HCT116 (cell line): Measurements from ENCODE around the gene RETREG1. TPM values are rescaled to one million over a fixed set of nuclear protein-coding genes. Genes with fewer than 3 reads are reported as not detected.

Experiments
- ATAC-seq: fragments of 200-7000 bp; cut with Tn5 transposase; 2 replicates; pipeline ENCODE4 v1.9.1; 2020; ENCODE audit warnings: mild to moderate bottlenecking, moderate library complexity
- BruUV-seq: library from RNA; stranded (reverse); fragments of 400-500 nt; replicated peaks from 2 replicates; lab custom pipeline; 2021; lab: Mats Ljungman, UMichigan
- CTCF ChIA-PET: fragments of 300-600 bp; sonication (Branson Sonifier 250); formaldehyde crosslinking; loops from one replicate; lab custom pipeline; 2021; ENCODE audit warnings: antibody characterized with exemption; lab: Charles Lee
- POLR2A ChIA-PET: fragments of 300-600, 350-600 bp; sonication (Branson Sonifier 250); formaldehyde crosslinking; loops from one replicate; lab custom pipeline; 2021; ENCODE audit warnings: antibody characterized with exemption; lab: Charles Lee
- RAD21 ChIA-PET, 2 experiments: fragments of 300-600 bp; sonication (Branson Sonifier 250); formaldehyde crosslinking; loops; one replicate each; lab custom pipeline; 2023; ENCODE audit warnings: low total read pairs in 2 of 2; ENCODE audit not compliant: uncharacterized antibody in 2 of 2, unreplicated experiment in 2 of 2, low non-redundant PET in 1 of 2; lab: Charles Lee
- DNase-seq: peaks from one replicate; pipeline ENCODE4 v3.0.0-alpha.2; 2010; ENCODE audit warnings: low read depth, low spot score
- H2AFZ ChIP-seq: fragments of 200-600 bp; shearing (Covaris generic), sonication (generic); 2 replicates; pipeline ENCODE4 v1.6.1; 2017; ENCODE audit warnings: low read depth, mixed run types, mixed read lengths, antibody characterized with exemption, low read length; ENCODE audit not compliant: poor library complexity, severe bottlenecking
- H3K27ac ChIP-seq: 2 replicates; pipeline ENCODE4 v1.5.1; 2012; ENCODE audit warnings: low read depth, low read length
- H3K27me3 ChIP-seq: fragments of 200-600 bp; sonication (generic); 2 replicates; pipeline ENCODE4 v1.6.1; 2016; ENCODE audit warnings: mixed run types, low read length, mixed read lengths; ENCODE audit not compliant: insufficient read depth
- H3K36me3 ChIP-seq, 2 experiments: fragments of 200-500 bp in 1 of 2; fragments of 200-600 bp in 1 of 2; sonication (Bioruptor generic) in 1 of 2; sonication (generic) in 1 of 2; 2 replicates each; pipeline versions ENCODE4 v1.5.1 to v1.6.1; 2014 to 2016; ENCODE audit warnings: low read length in 2 of 2, inconsistent platforms in 1 of 2, mixed read lengths in 1 of 2, mixed run types in 1 of 2; ENCODE audit not compliant: insufficient read depth in 2 of 2, control insufficient read depth in 1 of 2
- H3K4me1 ChIP-seq, 2 experiments: fragments of 200-600 bp in 1 of 2; sonication (generic) in 1 of 2; 2 replicates each; pipeline versions ENCODE4 v1.5.1 to v1.6.1; 2012 to 2017; ENCODE audit warnings: low read length in 2 of 2, inconsistent platforms in 1 of 2, mild to moderate bottlenecking in 1 of 2, mixed read lengths in 1 of 2, mixed run types in 1 of 2, moderate library complexity in 1 of 2; ENCODE audit not compliant: insufficient read depth in 2 of 2, control insufficient read depth in 1 of 2
- H3K4me2 ChIP-seq: fragments of 200-600 bp; sonication (generic); 2 replicates; pipeline ENCODE4 v1.6.1; 2017; ENCODE audit warnings: mixed run types, low read length, mixed read lengths
- H3K4me3 ChIP-seq, 2 experiments: fragments of 200-600 bp in 1 of 2; sonication (generic) in 1 of 2; replicated peaks in 1 of 2; 2 replicates each; pipeline ENCODE4 v1.5.1; 2011 to 2016; ENCODE audit warnings: low read length in 2 of 2, control low read depth in 1 of 2, low read depth in 1 of 2, mild to moderate bottlenecking in 1 of 2, mixed read lengths in 1 of 2, mixed run types in 1 of 2
- H3K79me2 ChIP-seq: fragments of 200-600 bp; sonication (generic); 2 replicates; pipeline ENCODE4 v1.6.1; 2017; ENCODE audit warnings: mild to moderate bottlenecking, mixed run types, low read length, moderate library complexity, mixed read lengths; ENCODE audit not compliant: insufficient read depth
- H3K9ac ChIP-seq: fragments of 200-600 bp; sonication (generic); 2 replicates; pipeline ENCODE4 v1.6.1; 2016; ENCODE audit warnings: low read length, mixed read lengths
- H3K9me2 ChIP-seq: fragments of 200-600 bp; sonication (generic), shearing (Covaris generic); 2 replicates; pipeline ENCODE4 v1.6.1; 2017; ENCODE audit warnings: mixed run types, mild to moderate bottlenecking, moderate library complexity; ENCODE audit not compliant: insufficient read depth
- H3K9me3 ChIP-seq, 2 experiments: fragments of 200-500 bp in 1 of 2; fragments of 200-600 bp in 1 of 2; sonication (Bioruptor generic) in 1 of 2; sonication (generic) in 1 of 2; 2 replicates each; pipeline ENCODE4 v1.6.1; 2014 to 2017; ENCODE audit warnings: low read length in 2 of 2, mixed read lengths in 2 of 2, inconsistent platforms in 1 of 2, low read depth in 1 of 2, mild to moderate bottlenecking in 1 of 2, mixed run types in 1 of 2, moderate library complexity in 1 of 2; ENCODE audit not compliant: control insufficient read depth in 1 of 2, insufficient read depth in 1 of 2
- H4K20me1 ChIP-seq: fragments of 200-600 bp; sonication (generic), shearing (Covaris generic); 2 replicates; pipeline ENCODE4 v1.6.1; 2017; ENCODE audit warnings: mixed run types, mild to moderate bottlenecking, moderate library complexity; ENCODE audit not compliant: insufficient read depth
- CBX3 ChIP-seq: IDR thresholded peaks from 2 replicates; pipeline ENCODE4 v1.6.1; 2012; ENCODE audit warnings: low read depth
- EGR1 ChIP-seq: IDR thresholded peaks from 2 replicates; pipeline ENCODE4 v1.6.1; 2012; ENCODE audit warnings: low read depth
- ELF1 ChIP-seq: IDR thresholded peaks from 2 replicates; pipeline ENCODE4 v1.6.1; 2012; ENCODE audit warnings: low read depth, borderline replicate concordance
- EZH2 ChIP-seq: fragments of 200-600 bp; sonication (generic); IDR thresholded peaks from 2 replicates; pipeline ENCODE4 v1.6.1; 2017; ENCODE audit warnings: antibody characterized with exemption, mixed run types
- FOSL1 ChIP-seq: IDR thresholded peaks from 2 replicates; pipeline ENCODE4 v1.6.1; 2012; ENCODE audit warnings: low read depth
- JUND ChIP-seq: IDR thresholded peaks from 2 replicates; pipeline ENCODE4 v1.6.1; 2012
- POLR2A ChIP-seq: IDR thresholded peaks from 2 replicates; pipeline ENCODE4 v1.7.0; 2011; ENCODE audit warnings: borderline replicate concordance; ENCODE audit not compliant: insufficient read depth, insufficient read length; ENCODE audit errors: extremely low read depth
- POLR2AphosphoS5 ChIP-seq: IDR thresholded peaks from 2 replicates; pipeline ENCODE4 v1.6.1; 2011; ENCODE audit warnings: mild to moderate bottlenecking, low read depth, low read length, moderate library complexity
- RAD21 ChIP-seq: IDR thresholded peaks from 2 replicates; pipeline ENCODE4 v1.6.1; 2012; ENCODE audit warnings: low read depth, mild to moderate bottlenecking
- SP1 ChIP-seq: IDR thresholded peaks from 2 replicates; pipeline ENCODE4 v1.6.1; 2012; ENCODE audit warnings: low read depth
- SRF ChIP-seq: IDR thresholded peaks from 2 replicates; pipeline ENCODE4 v1.6.1; 2012; ENCODE audit warnings: low read depth
- TCF7L2 ChIP-seq: IDR thresholded peaks from 2 replicates; pipeline ENCODE4 v1.7.0; 2011; ENCODE audit warnings: borderline replicate concordance, inconsistent platforms; ENCODE audit not compliant: insufficient read depth, insufficient read length; ENCODE audit errors: extremely low read depth
- YY1 ChIP-seq: IDR thresholded peaks from 2 replicates; pipeline ENCODE4 v1.6.1; 2011; ENCODE audit warnings: low read length, low read depth, moderate library complexity, mild to moderate bottlenecking; ENCODE audit not compliant: insufficient replicate concordance; ENCODE audit errors: extremely low read depth
- ZFX ChIP-seq: fragments of 450-650 bp; IDR thresholded peaks from 2 replicates; pipeline ENCODE4 v1.6.1; 2017
- intact Hi-C: fragments of 100-400 bp; cut with micrococcal nuclease; formaldehyde crosslinking; loops from 2 replicates; pipeline ENCODE4 v1.10.0; 2022
- total RNA-seq: library from RNA; stranded (reverse); gene quantifications from one replicate; pipeline ENCODE4 v1.2.1, GENCODE V29; 2021; ENCODE audit not compliant: unreplicated experiment
- TF ChIP-seq, protein P1 (sequence below): IDR thresholded peaks from 2 replicates; pipeline ENCODE4 v1.6.1; 2011; ENCODE audit warnings: mild to moderate bottlenecking, low read length, moderate library complexity; ENCODE audit not compliant: insufficient replicate concordance; ENCODE audit errors: extremely low read depth
- TF ChIP-seq, protein P2 (sequence below), 3 experiments: fragments of 200-600 bp in 1 of 3; sonication (generic) in 1 of 3; IDR thresholded peaks in 2 of 3; conservative IDR thresholded peaks in 1 of 3; 2 replicates each; pipeline ENCODE4 v1.5.1; 2012 to 2017; ENCODE audit warnings: low read depth in 2 of 3, low read length in 2 of 3, antibody characterized with exemption in 1 of 3, borderline replicate concordance in 1 of 3, control low read depth in 1 of 3, mild to moderate bottlenecking in 1 of 3, mixed read lengths in 1 of 3, mixed run types in 1 of 3, moderate library complexity in 1 of 3; ENCODE audit not compliant: insufficient read depth in 1 of 3
- TF ChIP-seq, protein P3 (sequence below): IDR thresholded peaks from 2 replicates; pipeline ENCODE4 v1.6.1; 2012
- TF ChIP-seq, protein P4 (sequence below): IDR thresholded peaks from 2 replicates; pipeline ENCODE4 v1.6.1; 2012

The RETREG1 gene
- total RNA-seq, 1 experiment from 2014 or later: 6.0 TPM

DNA sequence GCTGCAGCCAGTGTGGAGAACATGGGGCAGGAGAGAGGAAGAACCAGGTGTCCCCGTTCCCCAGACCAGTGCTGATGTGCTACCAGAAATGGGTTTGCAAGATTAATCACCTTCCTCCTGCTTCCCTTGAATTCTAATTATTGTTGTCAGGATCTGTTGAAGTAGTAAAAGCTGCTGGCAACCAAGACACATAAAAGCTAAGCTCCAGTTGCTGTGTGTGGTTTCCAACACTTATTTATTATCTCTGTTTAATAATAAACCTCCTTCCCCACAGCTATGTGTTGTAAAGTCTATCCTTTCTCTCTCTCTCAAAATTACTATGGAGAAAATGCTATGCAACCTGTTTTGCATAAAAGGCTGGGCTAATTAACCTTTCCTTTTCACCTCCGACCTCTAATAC, 2.3 kb upstream of the RETREG1 start (continued):
- TF ChIP-seq POLR2A: no peak
- no peak for TF ChIP-seq RAD21
- TF ChIP-seq CBX3: no peak
- TF ChIP-seq EGR1: no peak
- TF ChIP-seq YY1: no peak
- TF ChIP-seq, protein P1, sequence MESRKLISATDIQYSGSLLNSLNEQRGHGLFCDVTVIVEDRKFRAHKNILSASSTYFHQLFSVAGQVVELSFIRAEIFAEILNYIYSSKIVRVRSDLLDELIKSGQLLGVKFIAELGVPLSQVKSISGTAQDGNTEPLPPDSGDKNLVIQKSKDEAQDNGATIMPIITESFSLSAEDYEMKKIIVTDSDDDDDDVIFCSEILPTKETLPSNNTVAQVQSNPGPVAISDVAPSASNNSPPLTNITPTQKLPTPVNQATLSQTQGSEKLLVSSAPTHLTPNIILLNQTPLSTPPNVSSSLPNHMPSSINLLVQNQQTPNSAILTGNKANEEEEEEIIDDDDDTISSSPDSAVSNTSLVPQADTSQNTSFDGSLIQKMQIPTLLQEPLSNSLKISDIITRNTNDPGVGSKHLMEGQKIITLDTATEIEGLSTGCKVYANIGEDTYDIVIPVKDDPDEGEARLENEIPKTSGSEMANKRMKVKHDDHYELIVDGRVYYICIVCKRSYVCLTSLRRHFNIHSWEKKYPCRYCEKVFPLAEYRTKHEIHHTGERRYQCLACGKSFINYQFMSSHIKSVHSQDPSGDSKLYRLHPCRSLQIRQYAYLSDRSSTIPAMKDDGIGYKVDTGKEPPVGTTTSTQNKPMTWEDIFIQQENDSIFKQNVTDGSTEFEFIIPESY: no peak
- no peak for TF ChIP-seq EZH2
- TF ChIP-seq ZFX: no peak

DNA sequence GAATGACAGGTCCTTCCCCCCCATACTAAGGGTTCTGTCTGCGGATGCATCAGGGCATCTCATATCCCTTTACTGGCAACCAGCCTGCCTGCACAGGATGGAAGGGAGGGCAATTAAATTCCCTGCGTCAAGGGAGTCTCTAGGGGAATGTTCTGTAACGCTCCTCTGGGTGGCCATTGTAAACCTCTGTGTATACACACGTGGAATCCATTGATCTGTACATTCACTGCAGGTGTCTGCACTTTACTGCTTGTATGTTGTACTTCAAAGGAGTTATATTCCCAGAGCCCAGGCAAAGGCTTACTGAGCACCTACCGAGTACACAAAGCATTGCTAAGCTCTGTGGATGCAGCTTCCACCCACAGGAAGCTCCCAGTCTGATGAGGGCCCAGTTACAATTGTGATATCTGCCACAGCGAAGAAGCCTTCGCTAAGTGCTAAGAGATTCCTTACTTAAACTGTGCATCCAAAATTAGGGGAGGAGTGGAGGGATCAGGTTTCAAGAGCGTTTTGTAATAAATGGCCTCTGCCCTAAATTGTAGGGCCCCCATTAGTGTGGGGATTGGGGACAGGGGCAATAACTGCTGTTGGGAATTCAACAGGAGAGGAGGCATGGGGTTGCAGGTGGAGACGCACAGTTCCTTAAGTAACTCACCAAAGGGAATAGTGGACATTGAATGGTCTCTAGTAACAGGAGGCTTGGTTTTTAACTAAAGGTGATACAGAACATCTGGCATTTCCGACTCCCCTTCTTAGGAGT, 1.5 kb upstream of the RETREG1 start:
- Histone ChIP-seq H3K4me1 (peaks cover 3 to 11% of the 10 kb centered on the region in 2 experiments; a peak in 2 of 4 replicates), H3K27me3 (no peaks in the 10 kb centered on the region), H3K36me3 (no peaks in the 10 kb centered on the region), H2AFZ (no peak overlapping the region), H3K4me2 (no peak overlapping the region), H4K20me1 (no peaks in the 10 kb centered on the region), H3K4me3 (no peak overlapping the region), H3K79me2 (no peaks in the 10 kb centered on the region), H3K27ac (no peak overlapping the region), H3K9me2 (no peaks in the 10 kb centered on the region), H3K9ac (no peak overlapping the region), H3K9me3 (no peaks in the 10 kb centered on the region)
- CTCF ChIA-PET: no interaction called here
- ATAC-seq: no peak
- intact Hi-C loops: no loop called here
- POLR2A ChIA-PET: no interaction called here
- RAD21 ChIA-PET: no interaction called here
- no peak for DNase-seq
- BruUV-seq: no TSS peak
- TF ChIP-seq, protein P2, sequence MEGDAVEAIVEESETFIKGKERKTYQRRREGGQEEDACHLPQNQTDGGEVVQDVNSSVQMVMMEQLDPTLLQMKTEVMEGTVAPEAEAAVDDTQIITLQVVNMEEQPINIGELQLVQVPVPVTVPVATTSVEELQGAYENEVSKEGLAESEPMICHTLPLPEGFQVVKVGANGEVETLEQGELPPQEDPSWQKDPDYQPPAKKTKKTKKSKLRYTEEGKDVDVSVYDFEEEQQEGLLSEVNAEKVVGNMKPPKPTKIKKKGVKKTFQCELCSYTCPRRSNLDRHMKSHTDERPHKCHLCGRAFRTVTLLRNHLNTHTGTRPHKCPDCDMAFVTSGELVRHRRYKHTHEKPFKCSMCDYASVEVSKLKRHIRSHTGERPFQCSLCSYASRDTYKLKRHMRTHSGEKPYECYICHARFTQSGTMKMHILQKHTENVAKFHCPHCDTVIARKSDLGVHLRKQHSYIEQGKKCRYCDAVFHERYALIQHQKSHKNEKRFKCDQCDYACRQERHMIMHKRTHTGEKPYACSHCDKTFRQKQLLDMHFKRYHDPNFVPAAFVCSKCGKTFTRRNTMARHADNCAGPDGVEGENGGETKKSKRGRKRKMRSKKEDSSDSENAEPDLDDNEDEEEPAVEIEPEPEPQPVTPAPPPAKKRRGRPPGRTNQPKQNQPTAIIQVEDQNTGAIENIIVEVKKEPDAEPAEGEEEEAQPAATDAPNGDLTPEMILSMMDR (IDR thresholded peaks at IDR 0.05 in 2 of 3, conservative IDR thresholded peaks at IDR 0.05 in 1 of 3; ENCODE audit: borderline replicate concordance in 1 of 3, insufficient read depth in 1 of 3, low read depth in 2 of 3, low read length in 2 of 3): no peak
- TF ChIP-seq JUND (no peak), TCF7L2 (no peak), EGR1 (no peak), ELF1 (no peak), ZFX (no peak), RAD21 (no peak), POLR2AphosphoS5 (no peak), SRF (no peak), FOSL1 (no peak), SP1 (no peak)
- TF ChIP-seq, protein P3, sequence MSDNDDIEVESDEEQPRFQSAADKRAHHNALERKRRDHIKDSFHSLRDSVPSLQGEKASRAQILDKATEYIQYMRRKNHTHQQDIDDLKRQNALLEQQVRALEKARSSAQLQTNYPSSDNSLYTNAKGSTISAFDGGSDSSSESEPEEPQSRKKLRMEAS: no peak
- TF ChIP-seq, protein P4, sequence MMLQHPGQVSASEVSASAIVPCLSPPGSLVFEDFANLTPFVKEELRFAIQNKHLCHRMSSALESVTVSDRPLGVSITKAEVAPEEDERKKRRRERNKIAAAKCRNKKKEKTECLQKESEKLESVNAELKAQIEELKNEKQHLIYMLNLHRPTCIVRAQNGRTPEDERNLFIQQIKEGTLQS: no peak
